ENCODE data around the gene TMEM272. TPM values are rescaled to one million over a fixed set of nuclear protein-coding genes. Genes with fewer than 3 reads are reported as not detected.

Gene TMEM272
- total RNA-seq, 4 donors from 2014 or later, result 0.40 to 0.57 TPM; not detected in 2

DNA sequence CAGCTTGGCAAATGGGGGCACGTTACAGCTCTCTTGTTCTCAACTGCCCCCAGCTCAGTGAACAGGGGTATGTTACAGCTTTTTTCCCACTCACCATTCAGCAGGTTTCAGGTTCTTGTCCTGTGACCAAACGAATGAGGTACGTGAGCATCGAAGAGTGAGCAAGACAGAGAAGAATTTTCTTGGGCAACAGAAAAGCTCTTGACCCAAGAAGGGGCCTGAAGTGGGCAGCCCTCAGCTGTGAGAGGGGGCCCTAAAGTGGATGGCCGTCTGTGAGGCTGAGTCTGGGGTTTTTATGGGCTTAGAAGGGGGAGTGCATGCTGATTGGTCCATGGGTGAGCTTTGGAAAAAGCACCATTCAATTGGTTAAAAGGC is 38.2 kb upstream of the TMEM272 start:
- Histone ChIP-seq H3K27me3 (no peaks in the 10 kb centered on the region), H3K36me3 (no peaks in the 10 kb centered on the region), H3K9me3 (peaks cover 0 to 9% (median 0%) of the 10 kb centered on the region in 4 donors), H3K4me3 (no peak overlapping the region), H3K4me1 (no peaks in the 10 kb centered on the region), H3K27ac (no peak overlapping the region)
- DNase-seq, result no peak
- TF ChIP-seq, protein P1, sequence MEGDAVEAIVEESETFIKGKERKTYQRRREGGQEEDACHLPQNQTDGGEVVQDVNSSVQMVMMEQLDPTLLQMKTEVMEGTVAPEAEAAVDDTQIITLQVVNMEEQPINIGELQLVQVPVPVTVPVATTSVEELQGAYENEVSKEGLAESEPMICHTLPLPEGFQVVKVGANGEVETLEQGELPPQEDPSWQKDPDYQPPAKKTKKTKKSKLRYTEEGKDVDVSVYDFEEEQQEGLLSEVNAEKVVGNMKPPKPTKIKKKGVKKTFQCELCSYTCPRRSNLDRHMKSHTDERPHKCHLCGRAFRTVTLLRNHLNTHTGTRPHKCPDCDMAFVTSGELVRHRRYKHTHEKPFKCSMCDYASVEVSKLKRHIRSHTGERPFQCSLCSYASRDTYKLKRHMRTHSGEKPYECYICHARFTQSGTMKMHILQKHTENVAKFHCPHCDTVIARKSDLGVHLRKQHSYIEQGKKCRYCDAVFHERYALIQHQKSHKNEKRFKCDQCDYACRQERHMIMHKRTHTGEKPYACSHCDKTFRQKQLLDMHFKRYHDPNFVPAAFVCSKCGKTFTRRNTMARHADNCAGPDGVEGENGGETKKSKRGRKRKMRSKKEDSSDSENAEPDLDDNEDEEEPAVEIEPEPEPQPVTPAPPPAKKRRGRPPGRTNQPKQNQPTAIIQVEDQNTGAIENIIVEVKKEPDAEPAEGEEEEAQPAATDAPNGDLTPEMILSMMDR (IDR thresholded peaks at IDR 0.05), result no peak
- no peak for TF ChIP-seq POLR2A (IDR thresholded peaks at IDR 0.05)

DNA sequence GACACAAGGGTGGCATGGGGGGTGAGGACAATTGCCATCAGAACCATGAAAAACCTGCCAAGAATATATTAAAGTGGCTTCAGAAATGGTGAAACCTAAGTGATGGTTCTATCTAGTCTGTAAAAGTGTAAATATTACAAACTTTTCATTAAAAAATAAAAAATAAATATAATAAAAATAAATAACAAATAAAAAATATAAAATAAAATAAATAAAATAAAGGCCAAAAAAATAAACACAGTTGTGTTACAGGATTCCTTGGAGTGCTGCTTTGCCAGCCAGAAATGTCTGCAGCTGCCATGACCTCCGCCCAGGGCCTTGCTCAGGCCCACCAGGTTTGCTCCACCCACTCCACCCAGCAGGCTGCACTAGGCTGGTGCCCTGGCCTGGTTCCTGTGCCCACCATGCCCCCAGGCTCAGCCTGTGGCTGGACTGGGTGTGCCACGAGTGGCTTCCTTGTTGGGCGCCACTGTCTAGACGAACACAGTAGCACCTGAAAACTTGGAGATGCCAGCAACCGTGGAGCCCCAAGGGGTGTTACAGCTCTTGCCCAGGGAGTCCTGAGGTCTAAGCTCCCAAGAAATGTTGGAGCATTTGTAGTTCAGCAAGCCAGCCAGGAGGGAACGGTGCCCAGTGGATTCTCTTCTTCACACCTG is 37.7 kb upstream of the TMEM272 start:
- Histone ChIP-seq H3K9me3 (peaks cover 0 to 9% (median 0%) of the 10 kb centered on the region in 4 donors), H3K27ac (no peak overlapping the region), H3K27me3 (no peaks in the 10 kb centered on the region), H3K4me1 (no peaks in the 10 kb centered on the region), H3K36me3 (no peaks in the 10 kb centered on the region), H3K4me3 (no peak overlapping the region)
- TF ChIP-seq POLR2A (IDR thresholded peaks at IDR 0.05), result no peak
- TF ChIP-seq, protein P1 (IDR thresholded peaks at IDR 0.05), result no peak
- no peak for DNase-seq

DNA sequence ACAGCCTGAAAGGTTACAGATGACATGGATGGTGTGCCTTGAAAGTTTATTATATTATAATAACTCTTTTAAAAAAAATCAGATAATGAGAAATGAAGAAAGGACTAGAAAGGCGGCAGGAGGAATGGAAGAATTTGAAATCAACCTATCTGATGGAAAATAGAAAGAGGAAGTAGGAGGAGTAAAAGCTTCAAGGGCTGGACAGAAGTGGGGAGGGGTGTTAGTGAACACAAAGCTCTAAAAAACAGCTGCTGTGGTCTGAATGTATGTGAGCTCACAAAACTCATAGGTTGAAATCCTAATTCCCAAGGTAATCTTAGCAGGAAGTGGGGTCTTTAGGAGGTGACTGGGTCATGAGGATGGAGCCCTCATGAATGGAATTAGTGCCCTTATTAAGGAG is 36.3 kb upstream of the TMEM272 start:
- no peak for DNase-seq

DNA sequence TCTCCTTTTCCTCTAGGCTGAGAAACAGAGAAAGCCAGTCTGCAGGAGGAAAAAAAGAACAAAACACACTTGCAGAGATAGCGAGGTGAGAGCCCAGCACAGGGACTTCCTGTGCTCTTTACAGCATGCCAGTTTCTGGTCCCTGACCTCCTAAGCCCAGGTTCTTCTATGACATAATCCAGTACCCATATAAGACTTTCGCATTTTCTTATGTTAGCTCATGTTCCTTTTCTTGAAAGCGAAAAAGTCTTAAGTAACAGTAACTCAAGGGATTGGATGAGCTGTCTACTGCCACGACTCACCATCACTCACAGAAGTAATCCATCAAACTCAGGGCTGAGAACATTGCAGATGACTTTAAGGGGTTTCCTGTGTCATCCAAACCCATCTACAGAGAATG is 34.2 kb upstream of the TMEM272 start:
- no peaks in the 10 kb centered on the region for H3K4me1 ChIP-seq
- peaks cover 0 to 9% (median 0%) of the 10 kb centered on the region in 4 donors for H3K9me3 ChIP-seq
- no peak for DNase-seq
- H3K4me3 ChIP-seq, result no peak overlapping the region
- no peak for TF ChIP-seq POLR2A (IDR thresholded peaks at IDR 0.05)
- TF ChIP-seq, protein P1 (IDR thresholded peaks at IDR 0.05), result no peak
- H3K27ac ChIP-seq, result no peak overlapping the region
- no peaks in the 10 kb centered on the region for H3K36me3 ChIP-seq
- H3K27me3 ChIP-seq, result no peaks in the 10 kb centered on the region

More for the DNA sequence above, 36.3 kb upstream of the TMEM272 start:
- Histone ChIP-seq H3K27me3 (no peaks in the 10 kb centered on the region), H3K27ac (no peak overlapping the region), H3K36me3 (no peaks in the 10 kb centered on the region), H3K4me3 (no peak overlapping the region), H3K4me1 (no peaks in the 10 kb centered on the region), H3K9me3 (peaks cover 0 to 9% (median 0%) of the 10 kb centered on the region in 4 donors)
- TF ChIP-seq POLR2A (IDR thresholded peaks at IDR 0.05), result no peak
- TF ChIP-seq, protein P1 (IDR thresholded peaks at IDR 0.05), result no peak

DNA sequence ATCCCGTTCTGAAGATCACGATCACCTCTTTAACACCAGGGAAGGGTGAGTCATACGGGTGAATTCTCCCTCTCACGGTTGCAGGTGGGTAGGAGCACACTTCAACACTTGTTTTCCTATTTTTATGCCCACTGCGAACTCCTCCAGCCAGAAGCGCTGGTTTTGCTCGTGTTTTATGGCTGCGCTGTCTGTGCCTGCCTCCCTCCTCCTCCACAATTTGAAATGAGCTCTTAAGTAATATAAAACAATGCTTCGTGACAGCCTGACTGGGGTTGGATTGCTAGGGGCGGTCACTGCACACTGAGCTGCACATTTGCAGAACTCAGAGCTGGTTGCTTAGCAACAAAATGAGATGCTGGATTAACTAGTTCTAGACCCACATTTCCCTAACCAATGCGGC is 29.7 kb upstream of the TMEM272 start:
- DNase-seq, result no peak
- Histone ChIP-seq H3K4me1 (no peaks in the 10 kb centered on the region), H3K4me3 (no peak overlapping the region), H3K36me3 (no peaks in the 10 kb centered on the region), H3K27ac (no peak overlapping the region), H3K27me3 (no peaks in the 10 kb centered on the region), H3K9me3 (no peaks in the 10 kb centered on the region)
- TF ChIP-seq, protein P1 (IDR thresholded peaks at IDR 0.05), result no peak

DNA sequence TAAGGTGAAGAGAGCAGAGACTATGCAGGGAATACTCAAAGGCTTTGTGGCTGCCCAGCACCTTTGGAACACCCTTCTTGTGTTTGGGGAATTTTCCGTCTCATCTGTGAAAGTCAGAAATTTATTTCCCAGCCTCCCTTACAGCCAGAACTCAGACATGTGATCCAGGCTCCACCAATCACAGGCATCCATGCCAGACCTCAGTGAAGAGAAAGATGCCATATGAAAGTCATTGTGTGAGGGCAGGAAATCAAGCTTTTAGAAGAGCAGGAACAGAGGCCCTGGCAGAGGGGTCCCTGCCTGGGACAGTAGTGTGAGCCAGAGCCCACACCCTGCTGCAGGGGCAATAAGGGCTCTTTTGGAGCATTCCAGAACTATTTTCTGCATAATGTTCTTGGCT is 28.9 kb upstream of the TMEM272 start:
- H3K36me3 ChIP-seq, result no peaks in the 10 kb centered on the region
- TF ChIP-seq POLR2A (IDR thresholded peaks at IDR 0.05), result no peak
- TF ChIP-seq, protein P1 (IDR thresholded peaks at IDR 0.05), result no peak
- H3K27ac ChIP-seq, result no peak overlapping the region
- H3K27me3 ChIP-seq, result no peaks in the 10 kb centered on the region
- H3K4me1 ChIP-seq, result no peaks in the 10 kb centered on the region
- H3K4me3 ChIP-seq, result no peak overlapping the region
- H3K9me3 ChIP-seq, result no peaks in the 10 kb centered on the region
- no peak for DNase-seq

All from Peyer's patch (tissue), 4 donors.